ENCODE data around the gene FOXM1. TPM values are rescaled to one million over a fixed set of nuclear protein-coding genes. Genes with fewer than 3 reads are reported as not detected.
A peak's percentile ranks its signal among the peaks of the same experiment; 100 is the strongest.

FOXM1 gene
- total and polyA plus RNA-seq, 2 of the 13 experiments (the other 11 are each of a cell fraction or from before 2014, with no cell fraction given) = 17.1 to 25.9 TPM

GRCh38 chr12:2877953-2878732 lies 1.2 kb upstream of the FOXM1 start (continued):
- TF ChIP-seq FOXP1 (IDR thresholded peaks at IDR 0.05) (no peak), FOXP1 (CRISPR knock-in tag; IDR thresholded peaks at IDR 0.05) (no peak), ISL2 (CRISPR knock-in tag; IDR thresholded peaks at IDR 0.05) (0 out of 2 replicates have a peak, but pooled peaks have one; percentile 8), ZNF629 (CRISPR knock-in tag; conservative IDR thresholded peaks at IDR 0.05) (peak; percentile 42), CEBPB (IDR thresholded peaks at IDR 0.05; ENCODE audit: borderline replicate concordance, low read depth, low read length) (peak; percentile 90), SNAPC2 (CRISPR knock-in tag; IDR thresholded peaks at IDR 0.05) (no peak), MYC (CRISPR knock-in tag; IDR thresholded peaks at IDR 0.05; ENCODE audit: borderline replicate concordance) (peak; percentile 38; the same call in 1 of the 2 replicates), ZNF660 (CRISPR knock-in tag; IDR thresholded peaks at IDR 0.05; ENCODE audit: borderline replicate concordance, low read depth) (no peak), ZNF552 (CRISPR knock-in tag; IDR thresholded peaks at IDR 0.05; ENCODE audit: borderline replicate concordance) (no peak), ZNF335 (CRISPR knock-in tag; IDR thresholded peaks at IDR 0.05) (no peak), ZMYM3 (CRISPR knock-in tag; IDR thresholded peaks at IDR 0.05) (peak; percentile 89; the same call in 1 of the 2 replicates), GATAD2A (CRISPR knock-in tag; IDR thresholded peaks at IDR 0.05) (0 out of 2 replicates have a peak, but pooled peaks have one; percentile 15), CREBL2 (CRISPR knock-in tag; IDR thresholded peaks at IDR 0.05; ENCODE audit: borderline replicate concordance) (no peak), RAD21 (CRISPR knock-in tag; IDR thresholded peaks at IDR 0.05) (no peak), KDM2A (CRISPR knock-in tag; IDR thresholded peaks at IDR 0.05; ENCODE audit: borderline replicate concordance, low read depth) (no peak), RFXANK (CRISPR knock-in tag; IDR thresholded peaks at IDR 0.05) (no peak), EZH2 (conservative IDR thresholded peaks at IDR 0.05; ENCODE audit: low read depth, low read length) (no peak), MTF1 (CRISPR knock-in tag; IDR thresholded peaks at IDR 0.05) (no peak), PAXIP1 (CRISPR knock-in tag; conservative IDR thresholded peaks at IDR 0.05) (0 out of 2 replicates have a peak, but pooled peaks have one; percentile 17), MEIS1 (CRISPR knock-in tag; IDR thresholded peaks at IDR 0.05; ENCODE audit: borderline replicate concordance) (0 out of 2 replicates have a peak, but pooled peaks have one; percentile 43), MYNN (CRISPR knock-in tag; IDR thresholded peaks at IDR 0.05; ENCODE audit: low read depth) (no peak), KDM6A (CRISPR knock-in tag; IDR thresholded peaks at IDR 0.05; ENCODE audit: low read depth) (no peak), BRCA1 (CRISPR knock-in tag; IDR thresholded peaks at IDR 0.05) (0 out of 2 replicates have a peak, but pooled peaks have one; percentile 55), TGIF2 (CRISPR knock-in tag; IDR thresholded peaks at IDR 0.05) (no peak), ZNF740 (CRISPR knock-in tag; IDR thresholded peaks at IDR 0.05) (no peak), IRF2 (CRISPR knock-in tag; IDR thresholded peaks at IDR 0.05) (no peak), ZNF546 (CRISPR knock-in tag; conservative IDR thresholded peaks at IDR 0.05) (no peak), ZNF510 (CRISPR knock-in tag; IDR thresholded peaks at IDR 0.05; ENCODE audit: low read depth) (0 out of 2 replicates have a peak, but pooled peaks have one; percentile 36), HMG20A (CRISPR knock-in tag; IDR thresholded peaks at IDR 0.05; ENCODE audit: borderline replicate concordance) (no peak), ZNF451 (CRISPR knock-in tag; IDR thresholded peaks at IDR 0.05) (no peak), HOXA5 (CRISPR knock-in tag; IDR thresholded peaks at IDR 0.05) (0 out of 2 replicates have a peak, but pooled peaks have one; percentile 66)
